B cell (primary cell): ENCODE data around the gene OR6J1.

ENCODE experiments used
- EZH2 ChIP-seq: IDR thresholded peaks from 2 replicates; pipeline ENCODE4 v1.6.1; 2012; ENCODE audit warnings: borderline replicate concordance, low read depth, mild to moderate bottlenecking, moderate library complexity, low read length; ENCODE audit not compliant: insufficient read depth, poor library complexity, severe bottlenecking
- TF ChIP-seq, protein P1 (sequence below): fragments of 200-600 bp; IDR thresholded peaks from one replicate; pipeline ENCODE4 v1.8.0; 2022; ENCODE audit warnings: antibody characterized with exemption, mild to moderate bottlenecking

DNA sequence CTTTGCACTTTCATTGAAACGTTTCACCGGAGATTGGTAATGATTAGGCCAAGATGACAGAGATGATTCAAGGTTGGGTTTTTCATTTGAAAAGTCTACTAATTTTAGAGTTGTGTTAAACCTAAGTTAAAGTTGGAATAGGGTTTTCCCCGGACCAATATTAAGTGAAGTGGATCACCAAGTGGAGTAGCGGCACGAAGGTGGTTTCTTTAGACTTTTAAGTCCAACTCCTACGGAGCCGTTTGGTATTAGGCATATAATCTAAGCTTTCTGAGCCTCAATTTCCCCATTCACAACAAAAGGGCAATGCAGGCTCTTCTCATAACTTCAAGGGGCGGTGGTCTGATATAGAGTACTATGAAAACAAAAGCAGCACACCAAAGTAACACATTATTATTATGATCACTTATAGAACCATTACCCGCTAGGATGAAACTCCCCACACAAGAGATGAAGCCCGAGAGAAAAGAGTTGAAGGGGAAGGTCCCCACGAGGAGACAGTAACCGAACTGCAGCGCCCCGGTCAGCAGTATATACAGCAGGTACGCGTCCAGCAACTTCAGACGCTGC is 55.5 kb downstream of the OR6J1 start:
- TF ChIP-seq, protein P1, sequence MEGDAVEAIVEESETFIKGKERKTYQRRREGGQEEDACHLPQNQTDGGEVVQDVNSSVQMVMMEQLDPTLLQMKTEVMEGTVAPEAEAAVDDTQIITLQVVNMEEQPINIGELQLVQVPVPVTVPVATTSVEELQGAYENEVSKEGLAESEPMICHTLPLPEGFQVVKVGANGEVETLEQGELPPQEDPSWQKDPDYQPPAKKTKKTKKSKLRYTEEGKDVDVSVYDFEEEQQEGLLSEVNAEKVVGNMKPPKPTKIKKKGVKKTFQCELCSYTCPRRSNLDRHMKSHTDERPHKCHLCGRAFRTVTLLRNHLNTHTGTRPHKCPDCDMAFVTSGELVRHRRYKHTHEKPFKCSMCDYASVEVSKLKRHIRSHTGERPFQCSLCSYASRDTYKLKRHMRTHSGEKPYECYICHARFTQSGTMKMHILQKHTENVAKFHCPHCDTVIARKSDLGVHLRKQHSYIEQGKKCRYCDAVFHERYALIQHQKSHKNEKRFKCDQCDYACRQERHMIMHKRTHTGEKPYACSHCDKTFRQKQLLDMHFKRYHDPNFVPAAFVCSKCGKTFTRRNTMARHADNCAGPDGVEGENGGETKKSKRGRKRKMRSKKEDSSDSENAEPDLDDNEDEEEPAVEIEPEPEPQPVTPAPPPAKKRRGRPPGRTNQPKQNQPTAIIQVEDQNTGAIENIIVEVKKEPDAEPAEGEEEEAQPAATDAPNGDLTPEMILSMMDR = no peak
- no peak for TF ChIP-seq EZH2
